GM08714 (cell line): ENCODE measurements around the gene PROS1.
"Not testable (repeated sequence)": the region's sequence is repeated elsewhere in the genome, so short reads cannot be mapped to it uniquely, and the experiment has no call there.

Experiments
- H3K4me3 ChIP-seq: fragments of 200-500 bp; sonication (Bioruptor generic); 2 replicates; pipeline ENCODE4 v1.5.1; 2014; ENCODE audit warnings: mild to moderate bottlenecking, low read length, inconsistent platforms
- ZNF274 ChIP-seq: IDR thresholded peaks from 2 replicates; pipeline ENCODE4 v1.6.1; 2012; ENCODE audit warnings: mild to moderate bottlenecking, low read depth, low read length

The PROS1 gene

DNA sequence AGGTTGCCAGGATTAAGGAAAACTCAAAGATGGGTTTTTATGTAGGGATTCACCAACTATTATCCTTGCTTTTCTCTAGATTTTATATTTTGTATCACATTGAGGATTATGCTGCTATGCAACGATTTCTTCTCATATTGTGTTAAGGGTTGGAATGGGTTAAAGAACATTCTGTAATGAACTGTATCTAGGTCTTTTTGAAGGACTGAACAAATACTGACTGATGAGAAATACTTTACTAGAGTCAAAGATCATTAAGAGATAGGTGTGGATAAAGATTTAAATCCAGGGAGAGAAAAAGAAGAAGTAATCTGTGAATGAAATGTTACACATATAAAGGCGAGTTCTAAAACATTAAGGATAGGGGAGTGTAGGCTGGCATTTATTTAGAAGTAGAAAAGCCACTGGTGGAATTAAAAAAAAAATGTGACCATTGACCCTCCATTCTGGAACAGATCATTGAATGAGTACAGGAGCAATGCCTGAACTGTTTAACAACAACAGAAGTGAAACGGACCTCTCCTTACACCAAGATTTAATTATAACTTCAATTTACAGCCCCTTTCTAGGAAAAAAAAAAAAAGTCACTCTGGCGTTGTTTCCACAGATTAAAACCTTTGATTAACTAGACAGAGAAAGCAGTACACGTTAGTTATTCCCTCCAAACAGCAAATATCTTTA, 39.2 kb downstream of the PROS1 start:
- TF ChIP-seq ZNF274: no peak
- H3K4me3 ChIP-seq: no peak overlapping the region

DNA sequence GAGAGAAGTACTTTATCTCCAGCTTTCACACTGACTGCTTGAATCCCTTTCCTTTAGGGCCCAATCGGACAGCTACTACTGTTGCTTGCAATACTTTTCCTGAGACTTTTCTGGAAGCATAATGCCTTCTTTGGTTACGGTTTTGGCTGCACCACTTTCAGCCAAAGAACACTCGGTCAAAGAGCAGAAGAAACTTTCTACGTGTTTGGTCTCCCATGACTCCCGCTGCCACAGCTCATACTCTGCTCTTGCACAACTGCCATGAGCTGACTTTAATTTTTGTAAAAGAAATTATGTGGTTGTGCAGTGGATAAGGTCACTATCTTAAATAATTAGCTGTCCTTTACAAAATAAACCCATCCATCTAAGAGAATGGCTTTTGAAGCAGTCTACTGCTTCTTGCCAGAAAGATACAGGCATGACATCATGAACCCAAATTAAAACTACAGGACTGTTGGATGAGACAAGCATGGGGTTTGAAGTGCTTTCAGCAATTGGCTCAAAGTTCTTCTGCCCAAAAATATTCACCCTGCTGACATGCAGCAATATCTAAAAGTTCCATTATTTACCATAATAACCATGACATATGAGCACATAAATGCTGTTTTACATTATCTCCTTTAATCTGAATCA, 42.0 kb downstream of the PROS1 start:
- no peak overlapping the region for H3K4me3 ChIP-seq
- no peak for TF ChIP-seq ZNF274

DNA sequence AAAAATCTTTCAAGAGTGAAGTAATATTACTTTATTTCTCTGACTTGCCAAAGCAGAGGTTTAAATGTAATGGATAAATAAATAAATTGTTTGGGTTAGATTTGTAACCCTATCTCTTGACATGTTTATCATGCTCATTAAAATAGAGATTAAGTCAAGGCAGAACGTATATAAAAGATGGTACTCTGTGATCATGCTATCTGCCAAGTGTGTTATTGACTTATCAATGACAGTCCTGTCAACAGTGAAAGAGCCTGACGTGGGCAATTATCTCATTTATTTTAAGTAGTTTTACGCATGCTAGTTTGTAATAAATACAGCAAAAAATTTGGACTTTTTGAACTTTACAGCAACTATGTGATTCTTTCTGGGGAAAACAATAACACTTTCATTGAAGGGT, 43.7 kb downstream of the PROS1 start:
- TF ChIP-seq ZNF274: no peak
- no peak overlapping the region for H3K4me3 ChIP-seq

DNA sequence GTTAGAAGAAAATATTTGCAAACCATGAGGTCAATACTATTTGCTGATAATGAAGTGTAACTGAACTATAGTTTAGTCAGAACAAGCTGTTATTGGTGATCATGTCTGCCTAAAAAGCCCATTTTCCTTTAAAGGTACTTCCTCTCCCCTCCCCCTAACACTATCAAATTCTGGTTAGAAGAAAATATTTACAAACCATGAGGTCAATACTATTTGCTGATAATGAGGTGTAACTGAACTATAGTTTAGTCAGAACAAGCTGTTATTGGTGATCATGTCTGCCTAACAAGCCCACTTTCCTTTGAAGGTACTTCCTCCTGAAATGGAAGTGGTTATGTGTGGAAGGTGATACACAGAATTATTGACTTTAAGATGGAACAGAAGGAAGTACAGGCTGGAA, 46.9 kb downstream of the PROS1 start:
- TF ChIP-seq ZNF274: no peak
- no peak overlapping the region for H3K4me3 ChIP-seq

DNA sequence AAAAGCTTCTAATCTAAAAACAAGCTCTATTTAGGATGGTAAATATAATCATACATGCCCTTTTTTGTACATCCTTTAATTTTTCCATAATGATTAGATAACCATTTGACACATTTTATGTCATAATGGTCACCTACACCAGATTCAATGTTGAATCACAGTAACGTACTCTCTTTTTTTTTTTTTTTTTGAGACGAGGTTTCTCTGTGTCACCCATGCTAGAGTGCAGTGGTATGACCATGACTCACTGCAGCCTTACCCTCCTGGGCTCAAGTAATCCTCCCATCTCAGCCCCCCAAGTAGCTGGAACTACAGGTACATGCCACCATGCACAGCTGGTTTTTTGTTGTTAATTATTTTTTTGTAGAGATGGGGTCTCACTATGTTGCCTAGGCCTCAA, 49.2 kb downstream of the PROS1 start:
- TF ChIP-seq ZNF274: no peak
- no peak overlapping the region for H3K4me3 ChIP-seq

DNA sequence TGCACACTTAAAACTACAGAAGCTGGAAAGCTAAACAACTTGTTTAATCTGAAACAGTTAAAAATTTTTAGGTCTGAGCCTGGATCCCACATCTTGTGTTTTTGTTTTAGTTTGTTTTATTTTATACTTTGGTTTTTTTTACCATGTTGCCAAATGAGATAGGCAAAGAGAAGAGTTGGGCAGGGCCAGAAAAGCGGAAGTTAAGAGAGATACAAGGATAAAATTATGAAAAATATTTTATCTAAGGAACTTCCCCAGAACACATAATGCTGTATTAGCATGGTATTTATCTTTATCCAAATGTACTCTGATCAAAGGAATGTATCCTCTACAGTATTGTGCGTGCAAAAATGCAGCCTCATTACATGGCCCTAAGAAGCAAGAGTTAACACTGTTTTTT, 50.7 kb downstream of the PROS1 start:
- TF ChIP-seq ZNF274: no peak
- no peak overlapping the region for H3K4me3 ChIP-seq

DNA sequence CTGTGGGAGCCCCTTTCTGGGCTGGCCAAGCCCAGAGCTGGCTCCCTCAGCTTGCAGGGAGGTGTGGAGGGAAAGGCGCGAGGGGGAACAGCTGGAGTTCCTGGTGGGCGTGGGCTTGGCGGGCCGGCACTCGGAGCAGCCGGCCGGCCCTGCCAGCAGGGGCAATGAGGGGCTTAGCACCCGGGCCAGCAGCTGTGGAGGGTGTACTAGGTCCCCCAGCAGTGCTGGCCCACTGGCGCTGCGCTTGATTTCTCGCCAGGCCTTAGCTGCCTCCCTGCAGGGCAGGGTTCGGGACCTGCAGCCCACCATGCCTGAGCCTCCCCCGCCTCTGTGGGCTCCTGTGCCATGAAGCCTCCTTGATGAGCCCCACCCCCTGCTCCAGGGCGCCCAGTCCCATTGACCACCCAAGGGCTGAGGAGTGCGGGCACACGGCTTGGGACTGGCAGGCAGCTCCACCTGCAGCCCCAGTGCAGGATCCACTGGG, 56.1 kb downstream of the PROS1 start:
- H3K4me3 ChIP-seq: not testable (repeated sequence)

DNA sequence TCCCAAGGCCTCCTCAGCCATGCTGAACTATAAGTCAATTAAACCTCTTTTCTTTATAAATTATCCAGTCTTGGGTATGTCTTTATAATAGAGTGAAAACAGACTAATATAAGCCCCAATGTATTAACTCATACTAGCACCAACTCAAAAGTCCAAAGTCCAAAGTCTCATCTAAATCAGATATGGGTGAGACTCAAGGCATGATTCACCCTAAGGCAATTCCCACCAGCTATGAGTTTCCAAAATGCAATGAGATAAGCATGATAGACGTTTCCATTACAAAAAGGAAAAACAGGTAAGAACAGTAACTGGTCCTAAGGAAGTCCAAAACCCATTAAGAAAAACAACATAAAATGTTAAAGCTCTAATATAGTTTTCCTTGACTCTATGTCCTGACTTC, 60.1 kb downstream of the PROS1 start:
- not testable (repeated sequence) for H3K4me3 ChIP-seq

DNA sequence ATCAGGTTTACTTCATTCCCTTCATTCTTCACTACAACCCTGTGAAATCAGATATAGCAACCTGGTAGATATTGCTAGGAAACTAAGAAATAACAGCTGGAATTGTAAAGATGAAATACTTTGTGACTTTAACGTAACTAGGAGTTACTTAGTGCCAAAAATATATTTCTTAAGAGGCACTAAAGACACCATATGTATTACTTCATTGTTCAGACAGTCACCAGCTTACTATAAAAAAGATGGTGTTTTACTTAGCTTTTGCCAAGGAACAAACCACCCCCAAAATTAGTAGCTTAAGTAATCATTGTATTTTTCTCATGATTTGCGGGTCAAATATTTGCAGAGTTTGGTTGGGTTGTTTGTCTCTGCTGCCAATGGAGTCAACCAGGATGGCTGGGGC, 62.5 kb downstream of the PROS1 start:
- TF ChIP-seq ZNF274: no peak
- H3K4me3 ChIP-seq: no peak overlapping the region

DNA sequence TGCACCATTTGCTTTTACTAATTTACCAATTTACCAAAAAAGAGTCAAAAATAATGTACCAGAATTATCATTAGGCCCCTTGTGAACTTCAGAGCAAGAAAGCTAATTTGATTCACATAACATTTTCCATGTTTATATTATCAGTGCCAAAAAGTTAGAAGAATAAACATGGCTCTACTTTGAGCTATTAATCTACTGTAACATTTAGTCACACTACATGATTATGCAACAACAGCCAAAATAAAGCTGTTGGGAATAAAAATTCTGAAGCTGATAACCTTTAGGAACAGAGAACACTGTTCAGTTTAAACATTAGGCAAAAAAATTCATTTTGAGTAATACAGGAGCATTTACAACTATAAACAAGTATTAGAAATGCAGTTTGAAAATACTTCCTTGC, 63.6 kb downstream of the PROS1 start:
- no peak for TF ChIP-seq ZNF274
- no peak overlapping the region for H3K4me3 ChIP-seq

DNA sequence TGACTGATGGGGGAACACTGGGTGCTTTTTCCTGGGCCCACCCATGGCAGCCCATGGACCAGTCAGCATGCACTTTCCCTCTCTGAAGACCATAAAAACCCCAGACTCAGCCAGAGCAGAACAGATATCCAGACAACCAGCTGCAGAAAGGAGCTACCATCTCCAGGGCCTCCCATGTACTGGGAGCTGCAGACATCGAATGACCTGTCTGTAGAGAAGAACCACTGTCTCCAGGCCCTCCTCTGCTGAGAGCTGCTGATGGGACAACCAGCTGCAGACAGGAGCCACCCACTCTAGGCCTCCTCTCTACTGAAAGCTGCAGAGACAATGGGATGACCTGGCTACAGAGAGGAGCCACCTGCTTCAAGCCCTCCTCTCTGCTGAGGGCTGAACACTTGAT, 66.6 kb downstream of the PROS1 start:
- H3K4me3 ChIP-seq: no peak overlapping the region
- no peak for TF ChIP-seq ZNF274

DNA sequence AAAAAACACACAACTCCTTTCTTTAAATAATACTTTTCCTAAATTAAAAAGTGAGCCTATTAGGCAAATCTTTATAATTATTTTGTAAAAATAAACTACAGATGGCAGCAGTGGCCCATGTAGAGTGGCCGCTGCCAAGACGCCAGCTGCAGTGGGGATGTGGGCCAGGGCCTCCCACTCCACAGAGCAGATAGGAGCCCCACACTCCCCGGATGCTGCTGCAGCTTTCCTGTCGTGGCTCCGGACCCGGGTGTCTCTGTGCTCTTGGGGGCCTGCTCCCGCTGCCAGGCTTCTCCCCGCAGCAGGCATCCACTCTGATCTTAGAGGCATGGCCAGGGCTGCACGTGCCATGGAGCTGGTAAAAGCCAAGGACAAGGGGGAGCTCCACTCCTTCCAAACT, 67.5 kb downstream of the PROS1 start:
- no peak overlapping the region for H3K4me3 ChIP-seq
- no peak for TF ChIP-seq ZNF274

DNA sequence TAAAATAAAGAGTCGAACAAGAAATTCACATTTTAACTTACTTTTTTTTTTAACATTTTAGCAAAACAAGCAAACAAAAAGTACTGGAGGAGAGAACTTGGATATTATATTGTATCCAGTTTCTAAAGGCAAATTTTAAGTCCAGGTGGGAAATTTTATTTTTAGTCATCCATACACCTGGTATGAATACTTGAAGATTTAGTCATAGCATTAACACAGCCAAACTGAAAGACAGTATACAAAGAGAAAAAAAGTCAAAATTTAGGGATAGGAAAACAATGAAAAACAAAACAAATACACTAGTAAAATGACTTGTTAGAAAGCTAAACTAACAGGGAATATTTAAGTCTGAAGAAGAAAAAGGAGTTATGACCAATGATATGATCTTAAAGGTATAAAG, 69.1 kb downstream of the PROS1 start:
- TF ChIP-seq ZNF274: no peak
- no peak overlapping the region for H3K4me3 ChIP-seq

DNA sequence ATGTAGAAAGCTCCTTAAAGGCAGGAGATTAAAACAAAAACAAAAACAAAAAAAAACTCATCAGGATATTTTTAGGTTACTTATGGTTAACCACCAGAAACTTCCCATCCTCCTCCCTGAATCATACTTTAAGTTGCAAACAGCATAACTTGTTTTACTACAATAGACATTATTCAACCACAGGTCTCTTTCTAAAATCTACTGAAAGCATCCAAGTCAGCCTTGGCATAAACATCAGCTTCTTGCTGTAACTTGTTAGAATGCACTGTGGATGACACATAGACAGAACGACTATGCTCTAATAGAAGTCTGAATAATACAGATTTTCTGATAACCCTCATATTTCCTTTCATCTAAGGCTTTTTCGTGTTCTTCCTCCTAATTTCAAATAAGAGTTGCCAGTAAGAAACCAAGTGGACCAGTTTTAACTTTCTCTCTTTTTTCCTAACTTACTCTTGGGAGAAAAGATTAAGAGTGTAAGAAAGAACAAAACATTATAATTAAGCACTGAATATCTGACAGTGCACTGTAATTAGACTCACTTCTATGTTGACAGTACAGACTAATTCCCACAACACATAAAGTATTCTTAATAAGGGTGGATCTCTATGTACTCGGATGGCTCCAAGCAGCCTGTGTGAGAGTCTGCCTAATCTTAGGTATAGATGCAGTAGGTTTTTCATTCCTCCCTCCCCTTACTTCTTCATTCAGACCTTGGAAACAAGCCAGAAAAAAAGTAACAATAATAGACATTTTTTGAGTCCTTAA, 95.3 kb downstream of the PROS1 start:
- not testable (repeated sequence) for H3K4me3 ChIP-seq

DNA sequence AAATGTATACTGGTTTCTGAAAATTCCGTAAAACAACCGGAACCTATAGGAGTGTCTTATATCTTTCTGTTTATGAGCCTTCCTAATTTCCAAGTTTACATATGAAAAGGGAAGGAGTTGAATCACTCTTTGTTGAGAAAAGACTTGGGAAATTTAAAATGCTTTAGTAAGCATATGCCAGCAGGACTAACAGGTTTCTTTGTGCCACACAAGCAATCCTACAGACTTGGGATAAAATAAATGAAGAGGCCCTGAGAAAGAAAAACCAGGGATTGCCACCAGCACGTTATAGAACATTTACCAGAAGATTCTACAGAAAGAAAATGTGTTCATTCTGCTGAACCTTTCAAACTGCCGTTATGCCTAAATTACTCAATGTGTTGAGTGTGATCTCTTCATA, 96.3 kb downstream of the PROS1 start:
- not testable (repeated sequence) for H3K4me3 ChIP-seq

DNA sequence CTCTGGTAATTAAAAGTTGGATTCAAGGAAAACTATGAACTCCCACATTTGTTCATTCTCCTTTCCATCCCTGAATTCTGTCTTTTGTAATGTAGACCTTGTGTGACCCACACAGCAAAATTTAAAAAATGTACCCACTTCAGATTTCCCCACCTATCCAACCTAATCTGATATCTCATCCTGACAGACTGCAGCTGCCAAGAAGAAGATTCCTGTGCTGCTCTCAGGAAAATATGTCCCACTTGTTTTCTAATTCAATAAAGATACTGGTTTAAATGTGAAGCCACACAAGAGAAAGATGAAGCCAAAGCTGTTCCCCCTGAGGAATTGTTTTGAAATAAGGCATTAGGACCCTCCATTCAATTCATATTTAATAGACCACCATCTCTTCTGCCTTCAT, 100.3 kb downstream of the PROS1 start:
- H3K4me3 ChIP-seq: not testable (repeated sequence)
